ENCODE measurements around the gene NSMF. TPM values are rescaled to one million over a fixed set of nuclear protein-coding genes. Genes with fewer than 3 reads are reported as not detected.

NSMF gene
- total and polyA plus RNA-seq, 10 of the 15 experiments (the other 5 are each of a cell fraction or from before 2014, with no cell fraction given) = 0.13 to 44.3 (median 13.4) TPM

DNA sequence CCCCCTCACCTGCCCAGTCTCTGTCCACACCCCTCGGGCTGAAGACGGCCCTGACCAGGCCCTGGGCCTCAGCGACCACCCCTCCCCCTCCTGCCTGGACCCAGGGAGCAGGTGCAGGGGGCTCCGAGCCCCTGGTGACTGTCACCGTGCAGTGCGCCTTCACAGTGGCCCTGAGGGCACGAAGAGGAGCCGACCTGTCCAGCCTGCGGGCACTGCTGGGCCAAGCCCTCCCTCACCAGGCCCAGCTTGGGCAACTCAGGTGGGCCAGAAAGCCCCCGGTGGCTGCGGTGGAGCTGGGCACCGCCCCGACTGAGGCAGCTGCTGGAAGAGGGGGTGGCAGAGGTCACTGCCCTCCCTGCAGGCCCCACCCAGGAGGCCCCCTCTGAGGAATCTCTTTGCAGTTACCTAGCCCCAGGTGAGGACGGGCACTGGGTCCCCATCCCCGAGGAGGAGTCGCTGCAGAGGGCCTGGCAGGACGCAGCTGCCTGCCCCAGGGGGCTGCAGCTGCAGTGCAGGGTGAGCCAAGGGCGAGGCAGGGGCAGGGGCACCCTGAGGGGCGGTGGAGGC lies 25.7 kb downstream of the NSMF start:
- no peak for FAIRE-seq
- intact Hi-C loops (cut with micrococcal nuclease; ENCODE audit: unreplicated experiment) (no loop called here), in situ Hi-C loops (cut with MboI) (no loop called here)
- BruUV-seq (replicated peaks) = no TSS peak
- Histone ChIP-seq H3K9ac (ENCODE audit: control insufficient read depth, insufficient read depth, low read length) (no peak overlapping the region), H3K27ac (ENCODE audit: control insufficient read depth, insufficient read depth) (no peak overlapping the region), H3K27me3 (replicated peaks in 1 of 2; ENCODE audit: control insufficient read depth in 2 of 2, insufficient read depth in 2 of 2, low read length in 1 of 2) (no peaks in the 10 kb centered on the region), H3K4me3 (no peak overlapping the region), H4K20me1 (ENCODE audit: control insufficient read depth, insufficient read depth) (no peaks in the 10 kb centered on the region), H3K9me3 (replicated peaks; ENCODE audit: control insufficient read depth, insufficient read depth, low read length) (no peaks in the 10 kb centered on the region), H3K4me1 (ENCODE audit: control insufficient read depth, insufficient read depth, low read length) (0 out of 2 replicates have a peak, but pooled peaks cover 6% of the 10 kb centered on the region), H3K4me2 (ENCODE audit: control insufficient read depth, insufficient read depth) (no peak overlapping the region), H3K79me2 (ENCODE audit: control insufficient read depth, insufficient read depth, low read length) (no peaks in the 10 kb centered on the region), H2AFZ (ENCODE audit: control insufficient read depth, low read depth, low read length) (no peak overlapping the region), H3K36me3 (ENCODE audit: control insufficient read depth in 2 of 2, insufficient read depth in 2 of 2, low read length in 1 of 2) (no peaks in the 10 kb centered on the region)
- no peak for ATAC-seq
- RAD21 ChIA-PET (ENCODE audit: unreplicated experiment) = no interaction called here
- CTCF ChIA-PET = no interaction called here
- POLR2A ChIA-PET = interaction anchor here (0.6 kb wide), 1 partner anchor 71 kb away, joined by 5 read pairs; no protein-coding TSS in a partner anchor
- WGBS (ENCODE audit: insufficient coverage, insufficient replicate concordance, low lambda C conversion rate, missing lambda C conversion rate) = 59% methylated on average over 15 of the region's 19 CpGs
- SMC1A ChIA-PET (ENCODE audit: uncharacterized antibody, unreplicated experiment) = no interaction called here
- no peak for DNase-seq (ENCODE audit: low read depth, low spot score)
- no peak for TF ChIP-seq HCFC1 (IDR thresholded peaks at IDR 0.05; ENCODE audit: low read length)
- TF ChIP-seq NFYB (IDR thresholded peaks at IDR 0.05; ENCODE audit: insufficient read depth, low read depth, low read length) = no peak
- no peak for TF ChIP-seq YBX1 (IDR thresholded peaks at IDR 0.05)
- TF ChIP-seq, protein P1, sequence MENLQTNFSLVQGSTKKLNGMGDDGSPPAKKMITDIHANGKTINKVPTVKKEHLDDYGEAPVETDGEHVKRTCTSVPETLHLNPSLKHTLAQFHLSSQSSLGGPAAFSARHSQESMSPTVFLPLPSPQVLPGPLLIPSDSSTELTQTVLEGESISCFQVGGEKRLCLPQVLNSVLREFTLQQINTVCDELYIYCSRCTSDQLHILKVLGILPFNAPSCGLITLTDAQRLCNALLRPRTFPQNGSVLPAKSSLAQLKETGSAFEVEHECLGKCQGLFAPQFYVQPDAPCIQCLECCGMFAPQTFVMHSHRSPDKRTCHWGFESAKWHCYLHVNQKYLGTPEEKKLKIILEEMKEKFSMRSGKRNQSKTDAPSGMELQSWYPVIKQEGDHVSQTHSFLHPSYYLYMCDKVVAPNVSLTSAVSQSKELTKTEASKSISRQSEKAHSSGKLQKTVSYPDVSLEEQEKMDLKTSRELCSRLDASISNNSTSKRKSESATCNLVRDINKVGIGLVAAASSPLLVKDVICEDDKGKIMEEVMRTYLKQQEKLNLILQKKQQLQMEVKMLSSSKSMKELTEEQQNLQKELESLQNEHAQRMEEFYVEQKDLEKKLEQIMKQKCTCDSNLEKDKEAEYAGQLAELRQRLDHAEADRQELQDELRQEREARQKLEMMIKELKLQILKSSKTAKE (IDR thresholded peaks at IDR 0.05; ENCODE audit: low read depth, poor library complexity, severe bottlenecking) = no peak
- TF ChIP-seq, protein P2, sequence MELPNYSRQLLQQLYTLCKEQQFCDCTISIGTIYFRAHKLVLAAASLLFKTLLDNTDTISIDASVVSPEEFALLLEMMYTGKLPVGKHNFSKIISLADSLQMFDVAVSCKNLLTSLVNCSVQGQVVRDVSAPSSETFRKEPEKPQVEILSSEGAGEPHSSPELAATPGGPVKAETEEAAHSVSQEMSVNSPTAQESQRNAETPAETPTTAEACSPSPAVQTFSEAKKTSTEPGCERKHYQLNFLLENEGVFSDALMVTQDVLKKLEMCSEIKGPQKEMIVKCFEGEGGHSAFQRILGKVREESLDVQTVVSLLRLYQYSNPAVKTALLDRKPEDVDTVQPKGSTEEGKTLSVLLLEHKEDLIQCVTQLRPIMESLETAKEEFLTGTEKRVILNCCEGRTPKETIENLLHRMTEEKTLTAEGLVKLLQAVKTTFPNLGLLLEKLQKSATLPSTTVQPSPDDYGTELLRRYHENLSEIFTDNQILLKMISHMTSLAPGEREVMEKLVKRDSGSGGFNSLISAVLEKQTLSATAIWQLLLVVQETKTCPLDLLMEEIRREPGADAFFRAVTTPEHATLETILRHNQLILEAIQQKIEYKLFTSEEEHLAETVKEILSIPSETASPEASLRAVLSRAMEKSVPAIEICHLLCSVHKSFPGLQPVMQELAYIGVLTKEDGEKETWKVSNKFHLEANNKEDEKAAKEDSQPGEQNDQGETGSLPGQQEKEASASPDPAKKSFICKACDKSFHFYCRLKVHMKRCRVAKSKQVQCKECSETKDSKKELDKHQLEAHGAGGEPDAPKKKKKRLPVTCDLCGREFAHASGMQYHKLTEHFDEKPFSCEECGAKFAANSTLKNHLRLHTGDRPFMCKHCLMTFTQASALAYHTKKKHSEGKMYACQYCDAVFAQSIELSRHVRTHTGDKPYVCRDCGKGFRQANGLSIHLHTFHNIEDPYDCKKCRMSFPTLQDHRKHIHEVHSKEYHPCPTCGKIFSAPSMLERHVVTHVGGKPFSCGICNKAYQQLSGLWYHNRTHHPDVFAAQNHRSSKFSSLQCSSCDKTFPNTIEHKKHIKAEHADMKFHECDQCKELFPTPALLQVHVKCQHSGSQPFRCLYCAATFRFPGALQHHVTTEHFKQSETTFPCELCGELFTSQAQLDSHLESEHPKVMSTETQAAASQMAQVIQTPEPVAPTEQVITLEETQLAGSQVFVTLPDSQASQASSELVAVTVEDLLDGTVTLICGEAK (IDR thresholded peaks at IDR 0.05; ENCODE audit: borderline replicate concordance) = no peak
- TF ChIP-seq NR2C1 (IDR thresholded peaks at IDR 0.05) = no peak
- TF ChIP-seq ETV6 (conservative IDR thresholded peaks at IDR 0.05 in 1 of 2, IDR thresholded peaks at IDR 0.05 in 1 of 2; ENCODE audit: borderline replicate concordance in 1 of 2, low read depth in 1 of 2) = no peak
- TF ChIP-seq RCOR1 (conservative IDR thresholded peaks at IDR 0.05; ENCODE audit: low read depth, low read length) = no peak
- TF ChIP-seq MEF2B (IDR thresholded peaks at IDR 0.05; ENCODE audit: partially characterized antibody, poor library complexity, severe bottlenecking) = no peak
- TF ChIP-seq POLR2A (IDR thresholded peaks at IDR 0.05; ENCODE audit: low read depth, low read length) = no peak
- TF ChIP-seq, protein P3, sequence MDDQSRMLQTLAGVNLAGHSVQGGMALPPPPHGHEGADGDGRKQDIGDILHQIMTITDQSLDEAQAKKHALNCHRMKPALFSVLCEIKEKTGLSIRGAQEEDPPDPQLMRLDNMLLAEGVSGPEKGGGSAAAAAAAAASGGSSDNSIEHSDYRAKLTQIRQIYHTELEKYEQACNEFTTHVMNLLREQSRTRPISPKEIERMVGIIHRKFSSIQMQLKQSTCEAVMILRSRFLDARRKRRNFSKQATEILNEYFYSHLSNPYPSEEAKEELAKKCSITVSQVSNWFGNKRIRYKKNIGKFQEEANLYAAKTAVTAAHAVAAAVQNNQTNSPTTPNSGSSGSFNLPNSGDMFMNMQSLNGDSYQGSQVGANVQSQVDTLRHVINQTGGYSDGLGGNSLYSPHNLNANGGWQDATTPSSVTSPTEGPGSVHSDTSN (IDR thresholded peaks at IDR 0.05; ENCODE audit: insufficient replicate concordance, low read depth, low read length) = no peak
- TF ChIP-seq RUNX3 (IDR thresholded peaks at IDR 0.05; ENCODE audit: low read length) = no peak
- TF ChIP-seq MEF2A (IDR thresholded peaks at IDR 0.05; ENCODE audit: insufficient read depth, low read depth, low read length) = no peak
- TF ChIP-seq PAX8 (IDR thresholded peaks at IDR 0.05) = no peak
